Measurements from ENCODE around the gene C12orf56.

Gene C12orf56, protein sequence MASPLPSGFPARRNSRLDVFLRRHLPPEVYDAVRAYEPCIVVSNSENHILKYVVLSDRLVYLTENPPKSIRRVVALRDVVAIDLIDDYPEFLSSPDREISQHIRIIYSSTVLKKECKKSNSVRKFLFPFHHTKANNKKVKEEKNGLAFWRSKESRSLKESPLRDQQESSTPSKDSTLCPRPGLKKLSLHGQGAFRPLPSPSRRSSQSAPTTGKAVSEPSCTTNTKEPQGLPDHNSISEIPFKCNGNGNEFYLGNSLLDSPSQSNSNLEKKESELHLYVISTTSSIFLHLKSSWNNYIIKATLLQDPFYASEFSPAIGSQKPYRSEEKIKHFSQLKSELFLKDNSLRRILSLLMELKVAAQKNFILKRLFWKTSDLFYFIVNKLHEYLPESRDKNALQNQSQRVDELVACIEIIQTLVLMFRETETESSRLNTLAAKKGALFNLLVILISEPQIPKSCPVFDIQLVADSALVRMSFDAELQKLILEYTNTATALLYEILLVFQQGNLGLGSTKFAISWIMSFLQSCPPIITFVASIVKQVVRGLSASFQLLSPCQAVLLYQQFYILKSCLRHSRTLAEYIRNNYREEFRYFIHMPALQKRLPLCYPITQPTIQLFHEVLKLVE

DNA sequence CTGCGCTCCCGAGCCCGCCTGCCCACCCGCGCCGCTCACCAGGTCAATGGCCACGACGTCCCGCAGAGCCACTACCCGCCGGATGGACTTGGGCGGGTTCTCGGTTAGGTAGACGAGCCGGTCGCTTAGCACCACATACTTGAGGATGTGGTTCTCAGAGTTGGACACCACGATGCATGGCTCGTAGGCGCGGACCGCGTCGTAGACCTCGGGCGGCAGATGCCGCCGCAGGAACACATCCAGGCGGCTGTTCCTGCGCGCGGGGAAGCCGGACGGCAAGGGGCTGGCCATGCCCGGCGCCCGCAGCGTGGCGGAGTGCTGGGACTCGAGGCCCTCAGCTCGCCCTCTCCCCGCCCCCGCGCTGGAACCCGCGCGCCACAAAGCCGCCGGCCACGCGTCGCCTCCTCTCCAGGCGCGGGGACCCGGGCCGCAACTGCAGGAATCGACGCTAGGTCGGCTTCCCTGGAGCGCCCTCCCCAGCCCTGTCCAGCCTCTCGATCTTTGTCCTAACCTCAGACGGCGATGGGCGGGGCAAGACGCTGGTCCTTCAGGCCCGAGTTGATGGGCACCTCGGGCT, at the start of gene C12orf56:
Gene C12orf56 (minus strand): TSS at position 484 of the 577 bp plus-strand sequence. CDS start 193 bp downstream, at position 291.
- peak; percentile 30 for DNase-seq

DNA sequence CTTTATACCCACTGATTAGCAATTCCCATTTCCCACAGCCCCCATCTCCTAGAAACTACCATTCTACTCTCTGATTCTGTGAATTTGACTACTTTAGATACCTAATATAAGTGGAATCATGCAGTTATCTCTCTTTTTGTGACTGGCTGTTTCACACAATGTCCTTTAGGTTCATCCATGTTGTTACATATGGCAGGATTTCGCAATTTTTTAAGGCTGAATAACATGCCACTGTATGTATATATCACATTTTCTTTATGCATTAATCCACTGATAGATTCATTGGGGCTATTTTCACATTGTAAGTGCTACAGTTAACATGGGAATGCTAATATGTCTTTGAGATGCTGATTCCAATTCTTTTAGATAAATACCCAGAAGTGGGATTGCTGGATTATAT, 49.5 kb upstream of the C12orf56 start:
- DNase-seq, result no peak

DNA sequence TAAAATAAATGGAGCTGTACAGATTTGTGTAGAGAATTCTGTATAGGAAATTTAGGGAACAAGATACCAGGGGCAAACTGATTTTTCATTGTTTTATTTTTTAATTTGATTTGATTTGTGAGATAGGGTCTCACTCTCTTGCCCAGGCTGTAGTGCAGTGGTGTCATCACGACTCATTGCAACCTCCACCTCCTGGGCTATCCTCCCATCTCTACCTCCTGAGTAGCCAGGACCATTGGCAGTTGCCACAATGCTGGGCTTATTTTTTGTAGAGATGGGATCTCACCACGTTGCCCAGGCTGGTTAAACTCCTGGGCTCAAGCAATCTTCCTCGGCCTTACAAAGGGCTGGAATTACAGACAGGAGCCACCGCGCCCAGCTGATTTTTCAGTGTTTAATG, 43.4 kb upstream of the C12orf56 start:
- DNase-seq, result no peak

DNA sequence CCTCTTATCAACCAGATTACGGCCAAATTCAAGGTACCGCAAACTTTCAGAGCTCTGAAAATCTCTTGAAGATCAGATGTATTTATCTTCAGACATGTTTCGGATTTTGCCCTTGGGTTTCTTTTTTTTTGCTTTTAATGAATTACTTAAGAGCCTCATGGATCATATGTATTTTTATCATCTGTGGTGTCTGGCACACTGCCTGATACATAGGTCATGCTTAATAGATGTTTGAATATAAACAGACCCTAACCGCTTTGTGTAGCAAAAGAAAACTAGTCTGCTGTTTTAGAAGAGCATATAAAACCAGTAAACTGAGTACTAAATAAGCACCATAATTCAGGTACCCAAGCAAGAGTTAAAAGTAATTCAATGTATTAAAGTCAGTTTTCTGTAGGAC, 41.2 kb upstream of the C12orf56 start:
- DNase-seq, result no peak

DNA sequence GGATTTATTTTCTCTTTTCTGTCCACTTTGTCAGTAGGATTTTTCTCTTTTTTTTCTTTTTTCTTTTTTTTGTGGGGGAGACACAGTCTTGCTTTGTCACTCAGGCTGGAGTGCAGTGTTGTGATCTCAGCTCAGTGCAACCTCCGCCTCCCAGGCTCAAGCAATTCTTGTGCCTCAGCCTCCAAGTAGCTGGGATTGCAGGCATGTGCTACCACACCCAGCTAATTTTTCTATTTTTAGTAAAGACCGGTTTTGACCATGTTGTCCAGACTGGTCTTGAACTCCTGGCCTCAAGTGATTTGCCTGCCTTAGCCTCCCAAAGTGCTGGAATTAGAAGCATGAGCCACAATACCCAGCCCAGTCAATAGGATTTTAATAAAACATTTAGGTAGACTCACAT, 40.3 kb upstream of the C12orf56 start:
- DNase-seq, result no peak

DNA sequence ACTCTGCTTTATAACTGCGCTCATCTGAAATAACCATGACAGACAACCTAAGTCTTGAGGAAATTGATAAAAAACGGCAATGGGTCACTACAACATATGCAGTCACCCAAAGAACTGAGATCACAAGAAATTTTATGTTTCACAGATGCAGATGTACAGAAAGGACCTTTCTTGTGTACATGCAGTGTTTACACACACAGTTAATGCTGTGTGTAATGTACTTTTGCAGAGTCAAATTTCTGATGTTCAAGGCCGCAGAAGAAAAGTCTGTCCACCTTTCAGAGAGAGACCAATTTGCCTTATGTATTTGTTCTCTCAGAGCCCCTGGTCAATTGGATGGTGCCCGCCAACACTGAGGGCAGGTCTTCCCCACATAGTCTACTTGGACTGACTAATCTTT, 38.4 kb upstream of the C12orf56 start:
- DNase-seq, result no peak

DNA sequence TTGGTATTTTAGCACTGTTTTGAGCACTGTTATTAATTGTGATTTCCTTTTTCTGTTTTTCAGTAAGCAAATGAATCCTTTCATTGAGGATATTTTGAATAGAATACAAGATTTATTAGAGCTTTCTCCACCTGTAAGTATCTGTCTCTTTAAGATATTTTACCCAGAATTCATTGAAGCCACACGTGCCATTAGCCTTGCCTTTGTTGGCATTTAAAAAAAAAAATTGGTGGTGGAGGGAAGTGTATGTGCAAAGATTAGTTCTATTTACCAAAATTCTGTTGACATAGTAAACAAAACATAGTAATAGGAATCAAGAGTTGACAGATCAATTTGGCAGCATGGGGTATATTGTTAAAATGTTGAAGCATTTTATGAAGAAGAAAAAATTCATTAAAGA, 37.4 kb upstream of the C12orf56 start:
- no peak for DNase-seq

DNA sequence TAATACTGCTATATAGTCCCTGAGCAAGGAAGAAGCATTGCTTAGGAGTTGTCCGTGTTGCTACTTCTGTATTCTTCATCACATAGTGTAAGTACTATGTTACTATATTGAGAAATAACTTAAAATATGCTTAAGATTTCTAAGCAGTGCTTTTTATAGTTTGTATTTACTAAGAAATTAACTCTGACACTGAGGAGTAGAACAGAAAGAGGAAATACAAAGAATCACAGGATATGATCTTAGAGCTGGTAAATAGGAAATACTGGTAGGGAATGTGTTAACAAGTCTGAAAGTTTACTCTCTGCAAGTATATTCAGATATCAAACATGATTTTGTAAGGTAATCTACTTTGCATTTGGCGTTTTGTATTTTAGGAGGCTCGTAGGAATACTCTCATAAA, 29.1 kb upstream of the C12orf56 start:
- no peak for DNase-seq

DNA sequence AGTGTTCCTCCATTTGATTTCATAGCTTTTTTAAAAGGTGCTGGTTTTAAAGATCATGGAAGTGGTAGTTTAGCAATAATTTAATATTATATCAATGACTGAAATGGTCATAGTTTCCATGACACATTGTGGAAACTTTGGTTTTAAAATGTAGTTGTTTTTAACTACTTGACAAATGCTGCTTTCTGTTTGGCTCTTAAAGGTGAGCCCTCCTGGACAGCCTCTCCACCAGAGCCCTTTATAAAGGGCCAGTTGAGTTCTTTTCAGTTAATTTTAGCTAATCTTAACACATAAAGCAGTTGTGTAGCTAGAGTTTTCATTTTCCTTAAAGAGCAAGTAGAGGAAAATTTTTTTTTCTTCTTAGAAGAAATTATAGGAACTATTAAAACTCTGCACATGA, 27.7 kb upstream of the C12orf56 start:
- no peak for DNase-seq

DNA sequence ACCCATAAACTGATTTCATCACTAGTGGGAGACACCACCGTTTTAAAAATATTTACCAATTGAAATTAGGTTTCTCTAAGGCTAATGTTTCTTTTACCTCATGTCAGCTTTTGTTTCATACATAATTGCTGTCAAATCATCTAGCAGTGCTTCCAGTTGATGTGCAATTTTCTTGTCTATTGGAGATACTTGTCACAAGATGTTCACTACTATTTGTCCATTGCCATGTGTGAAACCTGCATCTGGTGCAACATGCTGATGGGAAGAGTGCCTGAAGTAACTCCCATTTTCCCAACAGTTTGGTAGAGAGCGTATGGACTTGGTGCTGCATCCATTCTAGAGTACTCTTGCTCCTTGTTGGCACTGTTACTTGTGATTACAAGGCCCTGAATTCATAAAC, 23.3 kb upstream of the C12orf56 start:
- DNase-seq, result no peak

DNA sequence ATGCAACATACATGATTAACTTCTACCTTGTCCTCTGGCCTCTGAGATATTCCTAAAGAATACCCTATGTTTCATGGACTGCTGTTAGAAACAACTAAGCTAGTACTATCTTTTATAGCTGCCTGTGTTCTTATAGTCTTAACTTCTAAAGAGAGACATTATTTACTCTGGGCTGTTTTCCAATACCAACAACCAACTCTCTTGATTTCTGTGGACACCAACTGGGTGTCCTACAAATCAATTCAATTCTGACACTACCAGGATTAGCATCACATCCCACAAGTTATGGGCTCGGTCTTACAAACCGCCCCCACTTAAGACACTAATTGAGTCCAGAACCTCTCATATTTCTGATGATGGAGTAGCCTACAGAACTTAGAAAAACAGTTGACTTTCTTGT, 21.9 kb upstream of the C12orf56 start:
- no peak for DNase-seq

DNA sequence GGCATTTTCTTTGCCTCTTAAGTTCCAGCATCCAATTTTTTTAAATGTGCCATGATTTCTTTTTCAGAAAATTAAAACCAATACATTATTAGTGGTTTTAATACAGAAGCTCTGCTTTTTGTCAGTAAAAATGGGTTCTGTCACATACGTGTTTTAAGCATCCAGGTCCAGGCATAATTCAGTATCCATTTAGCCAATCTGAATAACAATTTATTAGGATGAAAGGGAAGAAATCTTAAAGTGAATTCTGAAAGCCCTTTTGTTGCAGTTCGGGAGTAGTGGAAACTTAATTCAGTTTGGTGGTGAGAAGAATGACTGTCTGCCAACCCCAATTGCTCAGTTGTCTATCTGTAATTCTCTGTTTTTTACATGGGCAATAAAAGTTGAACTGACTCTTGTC, 20.9 kb upstream of the C12orf56 start:
- DNase-seq, result no peak

DNA sequence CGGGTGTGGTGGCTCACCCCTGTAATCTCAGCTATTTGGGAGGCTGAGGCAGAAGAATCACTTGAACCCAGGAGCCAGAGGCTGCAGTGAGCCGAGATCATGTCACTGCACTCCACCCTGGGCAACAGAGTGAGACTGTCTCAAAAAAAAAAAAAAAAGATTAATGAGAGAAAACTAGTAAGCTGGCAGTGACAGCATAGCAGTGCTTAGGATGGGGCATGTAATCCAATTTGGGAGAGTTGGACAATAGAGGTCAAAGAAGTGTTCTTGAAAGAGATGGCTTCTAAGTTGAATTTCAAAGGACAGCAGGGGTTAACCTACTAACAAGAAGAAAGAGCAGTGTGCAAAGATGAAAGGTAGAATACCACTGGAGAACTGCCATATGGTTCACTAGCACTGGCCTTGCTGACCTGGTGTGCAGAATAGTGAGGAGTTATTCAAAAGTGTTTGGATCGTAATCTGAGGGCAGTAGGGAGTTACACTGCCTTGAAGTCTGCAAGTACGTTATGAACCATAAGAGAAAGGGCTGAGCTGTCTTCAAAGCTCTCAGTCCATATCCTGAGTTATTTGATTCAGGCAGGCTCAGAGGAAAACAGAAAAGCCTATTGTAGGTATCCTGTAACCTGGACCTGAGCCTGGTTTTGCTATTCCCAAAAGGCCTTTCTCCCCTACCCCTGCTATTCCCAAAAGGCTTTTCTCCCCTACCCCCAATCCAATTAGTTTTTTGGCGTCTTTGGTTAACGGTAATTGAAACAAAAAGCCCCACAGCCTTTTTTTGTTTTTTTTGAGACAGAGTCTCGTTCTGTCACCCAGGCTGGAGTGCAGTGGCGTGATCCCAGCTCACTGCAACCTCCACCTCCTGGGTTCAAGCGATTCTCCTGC, 17.0 kb upstream of the C12orf56 start:
- DNase-seq, result no peak

DNA sequence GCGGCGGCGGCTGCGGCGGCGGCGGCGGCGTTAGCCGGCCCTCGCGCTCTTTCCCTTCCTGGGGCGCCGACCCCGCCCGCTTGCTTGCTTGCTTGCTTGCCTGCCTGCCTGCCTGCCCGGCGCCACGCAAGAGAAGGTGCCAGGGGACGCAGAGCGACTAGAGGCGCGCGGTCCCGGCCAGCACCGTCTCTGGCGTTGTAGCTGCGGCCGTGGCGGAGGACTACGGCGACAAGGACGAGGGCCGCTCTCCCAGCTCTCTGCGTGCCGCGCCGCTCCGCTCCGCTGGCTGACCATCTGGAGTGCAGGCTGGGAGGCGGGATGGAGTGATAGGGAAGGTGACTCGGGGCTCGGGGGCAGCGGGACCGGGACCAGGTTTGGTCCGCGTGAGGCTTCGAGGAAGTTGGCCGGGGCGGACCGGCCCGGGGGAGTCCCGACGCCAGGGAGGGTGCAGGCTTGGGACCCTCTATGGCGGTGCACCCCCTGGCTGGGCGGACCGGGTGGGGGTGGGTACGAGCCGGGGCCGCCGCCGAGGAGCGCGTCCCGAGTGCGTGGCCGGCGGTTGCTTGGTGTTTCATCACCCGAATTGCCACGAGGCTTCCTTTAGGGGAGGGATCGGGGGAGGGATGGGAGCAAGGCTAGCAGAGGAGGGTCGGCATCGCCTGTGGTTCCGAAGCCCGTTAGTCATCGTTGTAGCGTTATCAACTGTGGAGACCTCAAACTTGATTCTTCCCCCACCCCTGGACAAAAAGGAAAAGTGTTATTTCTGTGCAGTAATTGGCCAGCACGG, 14.1 kb upstream of the C12orf56 start:
- no peak for DNase-seq

DNA sequence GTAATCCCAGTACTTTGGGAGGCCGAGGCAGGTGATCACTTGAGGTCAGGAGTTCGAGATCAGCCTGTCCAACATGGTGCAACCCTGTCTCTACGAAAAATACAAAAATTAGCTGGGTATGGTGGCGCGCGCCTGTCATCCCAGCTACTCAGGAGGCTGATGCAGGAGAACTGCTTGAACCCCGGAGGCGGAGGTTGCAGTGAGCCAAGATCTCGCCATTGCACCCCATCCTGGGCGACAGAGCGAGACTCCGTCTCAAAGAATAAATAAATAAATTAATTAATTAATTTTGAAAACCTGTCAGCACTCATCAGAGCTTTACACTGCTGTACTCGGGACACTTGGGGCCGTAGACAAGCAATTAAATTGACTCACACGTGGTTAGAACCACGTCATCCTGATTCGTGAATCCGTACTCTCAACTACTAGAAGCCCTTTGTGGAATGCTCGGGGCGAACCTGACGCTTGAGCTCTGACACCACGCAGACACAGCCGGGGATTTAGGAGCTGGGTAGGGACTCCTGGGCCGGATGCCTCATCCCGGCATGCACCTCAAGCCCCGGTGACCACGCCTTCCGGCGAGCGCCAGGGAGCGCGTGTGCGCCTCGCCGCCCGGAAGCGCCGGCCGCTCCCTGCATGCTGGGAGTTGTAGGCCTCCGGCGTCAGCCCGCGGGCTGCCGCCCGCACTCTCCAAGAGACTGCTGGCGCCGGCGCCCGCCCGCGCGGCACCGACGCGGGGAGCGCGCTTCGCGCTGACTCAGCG, 13.3 kb upstream of the C12orf56 start, which contains the start of gene XPOT:
Gene XPOT (plus strand): TSS at position 686 of the 763 bp plus-strand sequence. CDS start 5,644 bp downstream, outside the sequence.
- peak; percentile 59 for DNase-seq

DNA sequence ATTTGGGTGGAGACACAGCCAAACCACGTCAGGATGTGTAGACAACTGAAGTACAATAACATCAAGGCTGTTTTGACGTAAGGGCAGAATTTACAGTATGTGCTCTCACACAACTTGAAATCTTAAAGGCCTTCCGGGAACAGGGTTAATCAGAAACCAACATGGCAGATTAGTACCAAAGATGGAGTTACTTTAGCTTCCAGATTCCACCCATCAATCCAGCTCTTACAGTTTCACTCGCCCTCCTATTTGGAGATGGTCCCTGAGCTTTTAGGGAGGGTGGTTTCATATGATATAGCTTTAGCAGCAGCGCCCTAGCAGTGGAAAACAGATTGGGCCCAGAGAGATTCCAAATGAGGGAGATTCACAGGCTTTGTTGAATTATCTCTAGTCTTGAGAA, 11.6 kb upstream of the C12orf56 start:
- no peak for DNase-seq

DNA sequence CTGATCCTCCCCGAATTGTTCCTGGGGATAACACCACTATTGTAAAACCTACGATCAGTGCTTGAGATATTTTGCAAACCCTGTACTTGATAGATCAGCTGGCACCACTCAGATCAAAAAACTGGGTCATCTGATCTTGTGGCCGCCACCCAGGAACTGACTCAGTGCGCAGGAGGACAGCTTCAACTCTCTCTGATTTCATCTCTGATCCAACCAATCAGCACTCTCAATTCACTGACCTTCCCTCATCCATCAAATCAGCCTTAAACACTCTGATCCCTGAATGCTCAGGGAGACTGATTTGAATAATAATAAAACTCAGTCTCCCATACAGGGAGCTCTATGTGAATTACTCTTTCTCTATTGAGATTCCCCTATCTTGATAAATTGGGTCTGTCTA, 9.5 kb upstream of the C12orf56 start:
- DNase-seq, result no peak

DNA sequence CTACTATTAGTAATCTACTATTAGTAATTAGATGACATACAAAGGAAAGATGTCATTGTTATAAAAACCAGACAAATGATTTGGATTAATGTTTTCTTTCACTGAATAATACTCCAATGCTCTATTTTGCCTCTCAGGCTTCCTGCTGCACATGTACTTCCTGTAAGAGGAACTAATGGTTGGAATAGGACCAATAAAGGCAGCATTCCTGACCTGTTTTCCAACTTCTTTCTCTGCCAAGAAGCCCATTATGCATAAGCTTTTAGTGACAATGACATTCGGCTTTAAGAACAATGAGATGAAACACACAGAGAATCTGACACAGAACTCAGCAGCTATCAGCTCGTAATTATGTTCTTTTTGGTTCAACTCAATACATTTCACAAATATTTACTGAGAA, 5.2 kb upstream of the C12orf56 start:
- no peak for DNase-seq

DNA sequence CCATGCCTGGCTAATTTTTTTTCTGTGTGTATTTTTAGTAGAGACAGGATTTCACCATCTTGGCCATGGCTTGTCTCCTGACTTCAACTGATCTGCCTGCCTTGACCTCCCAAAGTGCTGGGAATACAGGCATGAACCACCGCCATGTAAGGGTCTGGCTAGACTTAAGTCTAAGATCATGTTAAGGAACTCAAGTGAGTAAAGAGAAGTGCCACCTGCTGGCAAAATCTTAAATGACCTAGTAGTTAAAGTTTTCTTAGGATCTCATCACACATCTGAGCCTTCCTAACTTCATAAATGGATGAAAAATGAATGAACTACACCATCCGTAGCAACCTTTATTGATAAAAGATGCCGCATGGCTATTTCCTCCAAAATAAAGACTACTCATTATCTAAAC, 1.7 kb upstream of the C12orf56 start:
- no peak for DNase-seq

DNA sequence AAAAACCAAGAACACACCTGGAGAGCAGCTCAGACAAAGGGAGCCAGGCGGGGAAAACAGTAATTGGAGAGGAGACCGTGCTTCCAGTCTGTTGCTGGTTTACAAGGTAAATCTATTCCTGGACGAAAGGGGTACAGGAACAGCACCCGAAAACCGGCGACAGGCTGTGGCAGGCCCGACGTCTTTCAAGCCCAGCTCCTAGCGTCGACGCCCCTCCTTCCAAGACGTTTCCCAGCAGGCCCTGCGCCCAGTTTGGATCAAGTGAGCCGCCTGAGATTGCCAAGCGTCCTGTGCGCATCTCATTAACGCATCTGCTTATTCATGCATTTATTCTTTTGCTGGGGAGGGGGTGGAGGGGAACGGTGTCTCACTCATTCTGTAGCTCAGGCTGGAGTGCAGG, 1.4 kb downstream of the C12orf56 start:
- peak; percentile 88 for DNase-seq

DNA sequence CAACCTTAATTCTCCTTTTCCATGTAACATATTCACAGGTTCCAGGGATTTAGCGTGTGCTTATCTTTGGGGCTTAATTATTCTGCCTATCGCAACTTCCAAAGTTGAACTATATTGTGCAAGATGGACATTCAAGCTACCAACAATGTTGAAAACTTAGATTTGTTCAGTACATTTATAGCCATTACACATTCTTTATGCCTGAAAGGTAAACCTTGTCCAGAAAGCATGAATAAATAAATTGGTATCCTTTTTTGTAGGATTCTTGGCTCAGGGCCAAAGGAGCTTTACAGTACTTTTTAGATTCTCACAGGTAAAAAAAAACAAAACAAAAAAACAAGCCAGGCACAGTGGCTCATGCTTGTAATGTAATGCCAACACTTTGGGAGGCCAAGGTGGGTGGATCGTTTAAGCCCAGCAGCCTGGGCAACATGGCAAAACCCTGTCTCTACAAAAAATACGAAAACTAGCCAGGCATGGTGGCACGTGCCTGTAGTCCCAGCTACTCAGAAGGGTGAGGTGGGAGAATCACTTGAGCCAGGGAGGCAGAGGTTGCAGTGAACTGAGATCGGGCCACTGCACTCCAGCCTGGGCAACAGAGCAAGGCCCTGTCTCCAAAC, 3.3 kb downstream of the C12orf56 start:
- DNase-seq, result peak; percentile 13

Data from DMS79 treated with DMSO at 0.1 percent for 48 hours (cell line).